K562 (cell line): ENCODE results near the gene WDR18. TPM values are rescaled to one million over a fixed set of nuclear protein-coding genes. Genes with fewer than 3 reads are reported as not detected.

Experiments
- CBX8 ChIP-seq: fragments of 200-600 bp; sonication (generic); IDR thresholded peaks from 2 replicates; pipeline ENCODE4 v1.6.1; 2012; ENCODE audit warnings: borderline replicate concordance, mixed run types, low read depth, mild to moderate bottlenecking, moderate library complexity, mixed read lengths, low read length, control low read depth, inconsistent platforms; ENCODE audit not compliant: poor library complexity, severe bottlenecking; ENCODE audit errors: extremely low read depth
- DPF2 ChIP-seq: fragments of 450-650 bp; IDR thresholded peaks from 2 replicates; pipeline ENCODE4 v1.6.1; 2016
- ETV5 ChIP-seq: sonication (generic); formaldehyde crosslinking; IDR thresholded peaks from 2 replicates; pipeline ENCODE4 v1.4.0; 2020; ENCODE audit warnings: low read depth, mild to moderate bottlenecking, missing genetic modification reagents
- EWSR1 ChIP-seq: fragments of 450-650 bp; IDR thresholded peaks from 2 replicates; pipeline ENCODE4 v1.6.1; 2018; ENCODE audit warnings: borderline replicate concordance, mild to moderate bottlenecking, low read depth, moderate library complexity; ENCODE audit not compliant: partially characterized antibody
- FUS ChIP-seq: fragments of 200-400 bp; formaldehyde crosslinking; optimal IDR thresholded peaks from 2 replicates; pipeline ENCODE3; 2017; ENCODE audit warnings: low read depth, low read length
- NBN ChIP-seq: fragments of 450-650 bp; IDR thresholded peaks from 2 replicates; pipeline ENCODE4 v1.6.1; 2016; ENCODE audit warnings: low read depth, mild to moderate bottlenecking
- NR2F6 ChIP-seq: fragments of 450-650 bp; formaldehyde crosslinking; IDR thresholded peaks from 2 replicates; pipeline ENCODE4 v1.4.0; 2020; ENCODE audit warnings: mild to moderate bottlenecking
- RBM15 ChIP-seq: fragments of 200-400 bp; formaldehyde crosslinking; IDR thresholded peaks from 2 replicates; pipeline ENCODE4 v1.6.1; 2018; ENCODE audit warnings: mild to moderate bottlenecking, low read length, moderate library complexity; ENCODE audit not compliant: insufficient read depth
- SLC30A9 ChIP-seq: fragments of 250-450 bp; sonication (Bioruptor Pico); IDR thresholded peaks from 2 replicates; pipeline ENCODE4 v1.8.0; 2022; ENCODE audit warnings: mild to moderate bottlenecking, moderate library complexity
- SRF ChIP-seq, 2 experiments: fragments of 250-450, 450-650 bp in 1 of 2; sonication (Bioruptor Pico) in 1 of 2; sonication (generic) in 1 of 2; formaldehyde crosslinking; IDR thresholded peaks; 2 replicates each; pipeline versions ENCODE4 v1.5.0 to v1.5.1; 2020 to 2022; ENCODE audit warnings: mild to moderate bottlenecking in 1 of 2, missing genetic modification reagents in 1 of 2
- ZEB2 ChIP-seq: fragments of 450-650 bp; IDR thresholded peaks from 2 replicates; pipeline ENCODE4 v1.6.1; 2016
- ZNF143 ChIP-seq: sonication (generic); formaldehyde crosslinking; IDR thresholded peaks from 2 replicates; pipeline ENCODE4 v1.9.0; 2022; ENCODE audit warnings: mild to moderate bottlenecking, missing genetic modification reagents
- ZNF217 ChIP-seq: sonication (generic); formaldehyde crosslinking; IDR thresholded peaks from 2 replicates; pipeline ENCODE4 v1.8.0; 2022; ENCODE audit warnings: mild to moderate bottlenecking, missing genetic modification reagents
- ZNF431 ChIP-seq: sonication (generic); formaldehyde crosslinking; IDR thresholded peaks from 2 replicates; pipeline ENCODE4 v1.8.0; 2022; ENCODE audit warnings: mild to moderate bottlenecking, missing genetic modification reagents
- ZNF583 ChIP-seq: fragments of 250-450 bp; sonication (Bioruptor Pico); IDR thresholded peaks from 2 replicates; pipeline ENCODE4 v1.4.0; 2020
- polyA plus RNA-seq, 8 experiments: library from polyadenylated mRNA; depleted of rRNA in 4 of 8; stranded (reverse) in 5 of 8; unstranded in 3 of 8; fragments of >200 nt; fragmentation: Nextera tagmentation in 2 of 8; fragmentation: Illumina TruSeq in 1 of 8; extraction: Ambion mirVana in 2 of 8; extraction: Trizol in 1 of 8; gene quantifications; 2 replicates each; pipeline versions ENCODE4 v1.2.1 to v1.2.3, GENCODE V29; 2011 to 2014; ENCODE audit warnings: inconsistent platforms in 1 of 8, missing spikeins in 1 of 8
- total RNA-seq, 7 experiments: library from RNA; depleted of rRNA in 6 of 7; stranded (reverse); fragments of >200 nt in 6 of 7; fragmentation: Illumina TruSeq in 2 of 7; extraction: Trizol in 2 of 7; gene quantifications; 2 replicates each; pipeline versions ENCODE4 v1.2.1 to v1.2.3, GENCODE V29; 2011 to 2021; ENCODE audit warnings: low replicate concordance in 1 of 7
- TF ChIP-seq, protein P1 (sequence below): fragments of 150-350 bp; conservative IDR thresholded peaks from 2 replicates; pipeline ENCODE4 v1.6.1; 2014; ENCODE audit warnings: low read length
- TF ChIP-seq, protein P2 (sequence below): sonication (generic); formaldehyde crosslinking; IDR thresholded peaks from 2 replicates; pipeline ENCODE4 v1.8.1; 2023; ENCODE audit warnings: mild to moderate bottlenecking, missing genetic modification reagents
- TF ChIP-seq, protein P3 (sequence below): fragments of 200-800 bp; sonication (Bioruptor generic); IDR thresholded peaks from 2 replicates; pipeline ENCODE4 v1.6.1; 2017; ENCODE audit warnings: missing genetic modification characterization, missing compliant biosample characterization
- TF ChIP-seq, protein P4 (sequence below): fragments of 450-650 bp; IDR thresholded peaks from 2 replicates; pipeline ENCODE4 v1.6.1; 2017; ENCODE audit warnings: mild to moderate bottlenecking, moderate library complexity

The WDR18 gene
- total and polyA plus RNA-seq, 9 of the 15 experiments (the other 6 are each of a cell fraction or from before 2014, with no cell fraction given), result 0.65 to 181 (median 30.1) TPM

DNA sequence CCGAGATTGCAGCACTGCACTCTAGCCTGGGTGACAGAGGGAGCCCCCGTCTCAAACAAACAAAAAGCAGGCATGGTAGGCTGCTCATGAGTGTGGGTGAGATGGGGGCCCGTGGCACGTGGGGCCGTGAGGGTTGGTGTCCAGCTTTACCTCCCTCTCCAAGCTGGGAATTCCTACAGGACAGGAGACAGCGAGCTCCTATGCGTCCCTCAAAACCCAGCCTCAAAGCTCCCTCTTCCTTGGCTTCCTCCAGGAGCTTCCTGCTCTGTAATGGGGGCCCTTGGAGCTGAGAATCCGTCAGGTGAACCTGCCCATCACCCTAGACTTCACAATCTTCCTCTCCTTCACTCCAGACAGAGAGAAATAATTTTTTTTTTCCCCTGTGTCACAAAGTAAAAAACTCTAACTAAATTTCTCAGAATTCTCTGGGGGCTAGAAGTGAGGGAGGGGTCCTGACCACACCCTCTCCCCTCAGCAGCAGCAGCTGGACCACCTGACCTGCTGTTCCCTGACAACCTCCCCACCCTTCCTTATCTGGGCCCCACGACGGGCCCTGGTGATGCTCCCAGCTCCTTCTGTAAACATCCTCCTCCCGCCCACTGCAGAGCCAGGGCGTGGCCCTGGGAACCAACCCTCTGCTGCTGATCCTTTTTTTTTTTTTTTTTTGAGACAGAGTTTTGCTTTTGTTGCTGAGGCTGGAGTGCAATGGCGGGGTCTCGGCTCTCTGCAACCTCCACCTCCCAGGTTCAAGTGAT, 22.1 kb upstream of the WDR18 start (continued):
- 0 out of 2 replicates have a peak, but pooled peaks have one; percentile 19 for TF ChIP-seq NBN
- TF ChIP-seq ZNF217 (CRISPR knock-in tag), result no peak
- TF ChIP-seq FUS, result no peak
- no peak for TF ChIP-seq ZNF431 (CRISPR knock-in tag)
- no peak for TF ChIP-seq ZNF583 (CRISPR knock-in tag)
- TF ChIP-seq, protein P1, sequence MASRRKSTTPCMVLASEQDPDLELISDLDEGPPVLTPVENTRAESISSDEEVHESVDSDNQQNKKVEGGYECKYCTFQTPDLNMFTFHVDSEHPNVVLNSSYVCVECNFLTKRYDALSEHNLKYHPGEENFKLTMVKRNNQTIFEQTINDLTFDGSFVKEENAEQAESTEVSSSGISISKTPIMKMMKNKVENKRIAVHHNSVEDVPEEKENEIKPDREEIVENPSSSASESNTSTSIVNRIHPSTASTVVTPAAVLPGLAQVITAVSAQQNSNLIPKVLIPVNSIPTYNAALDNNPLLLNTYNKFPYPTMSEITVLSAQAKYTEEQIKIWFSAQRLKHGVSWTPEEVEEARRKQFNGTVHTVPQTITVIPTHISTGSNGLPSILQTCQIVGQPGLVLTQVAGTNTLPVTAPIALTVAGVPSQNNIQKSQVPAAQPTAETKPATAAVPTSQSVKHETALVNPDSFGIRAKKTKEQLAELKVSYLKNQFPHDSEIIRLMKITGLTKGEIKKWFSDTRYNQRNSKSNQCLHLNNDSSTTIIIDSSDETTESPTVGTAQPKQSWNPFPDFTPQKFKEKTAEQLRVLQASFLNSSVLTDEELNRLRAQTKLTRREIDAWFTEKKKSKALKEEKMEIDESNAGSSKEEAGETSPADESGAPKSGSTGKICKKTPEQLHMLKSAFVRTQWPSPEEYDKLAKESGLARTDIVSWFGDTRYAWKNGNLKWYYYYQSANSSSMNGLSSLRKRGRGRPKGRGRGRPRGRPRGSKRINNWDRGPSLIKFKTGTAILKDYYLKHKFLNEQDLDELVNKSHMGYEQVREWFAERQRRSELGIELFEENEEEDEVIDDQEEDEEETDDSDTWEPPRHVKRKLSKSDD, result no peak
- no peak for TF ChIP-seq EWSR1
- TF ChIP-seq, protein P2, sequence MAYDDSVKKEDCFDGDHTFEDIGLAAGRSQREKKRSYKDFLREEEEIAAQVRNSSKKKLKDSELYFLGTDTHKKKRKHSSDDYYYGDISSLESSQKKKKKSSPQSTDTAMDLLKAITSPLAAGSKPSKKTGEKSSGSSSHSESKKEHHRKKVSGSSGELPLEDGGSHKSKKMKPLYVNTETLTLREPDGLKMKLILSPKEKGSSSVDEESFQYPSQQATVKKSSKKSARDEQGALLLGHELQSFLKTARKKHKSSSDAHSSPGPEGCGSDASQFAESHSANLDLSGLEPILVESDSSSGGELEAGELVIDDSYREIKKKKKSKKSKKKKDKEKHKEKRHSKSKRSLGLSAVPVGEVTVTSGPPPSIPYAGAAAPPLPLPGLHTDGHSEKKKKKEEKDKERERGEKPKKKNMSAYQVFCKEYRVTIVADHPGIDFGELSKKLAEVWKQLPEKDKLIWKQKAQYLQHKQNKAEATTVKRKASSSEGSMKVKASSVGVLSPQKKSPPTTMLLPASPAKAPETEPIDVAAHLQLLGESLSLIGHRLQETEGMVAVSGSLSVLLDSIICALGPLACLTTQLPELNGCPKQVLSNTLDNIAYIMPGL (CRISPR knock-in tag), result no peak
- no peak for TF ChIP-seq CBX8
- no peak for TF ChIP-seq ZNF143 (CRISPR knock-in tag)
- peak in 1 of 2 experiments; percentile 43; a peak in 1 of 4 replicates for TF ChIP-seq SRF (CRISPR knock-in tag; IDR thresholded peaks at IDR 0.05)
- peak; percentile 55; the same call in 1 of the 2 replicates for TF ChIP-seq ZEB2
- TF ChIP-seq RBM15, result no peak
- no peak for TF ChIP-seq ETV5 (CRISPR knock-in tag)
- TF ChIP-seq, protein P3, sequence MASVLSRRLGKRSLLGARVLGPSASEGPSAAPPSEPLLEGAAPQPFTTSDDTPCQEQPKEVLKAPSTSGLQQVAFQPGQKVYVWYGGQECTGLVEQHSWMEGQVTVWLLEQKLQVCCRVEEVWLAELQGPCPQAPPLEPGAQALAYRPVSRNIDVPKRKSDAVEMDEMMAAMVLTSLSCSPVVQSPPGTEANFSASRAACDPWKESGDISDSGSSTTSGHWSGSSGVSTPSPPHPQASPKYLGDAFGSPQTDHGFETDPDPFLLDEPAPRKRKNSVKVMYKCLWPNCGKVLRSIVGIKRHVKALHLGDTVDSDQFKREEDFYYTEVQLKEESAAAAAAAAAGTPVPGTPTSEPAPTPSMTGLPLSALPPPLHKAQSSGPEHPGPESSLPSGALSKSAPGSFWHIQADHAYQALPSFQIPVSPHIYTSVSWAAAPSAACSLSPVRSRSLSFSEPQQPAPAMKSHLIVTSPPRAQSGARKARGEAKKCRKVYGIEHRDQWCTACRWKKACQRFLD (CRISPR knock-in tag), result no peak
- TF ChIP-seq NR2F6 (CRISPR knock-in tag), result no peak
- TF ChIP-seq SLC30A9 (CRISPR knock-in tag), result no peak
- TF ChIP-seq DPF2, result peak; percentile 87
- TF ChIP-seq, protein P4, sequence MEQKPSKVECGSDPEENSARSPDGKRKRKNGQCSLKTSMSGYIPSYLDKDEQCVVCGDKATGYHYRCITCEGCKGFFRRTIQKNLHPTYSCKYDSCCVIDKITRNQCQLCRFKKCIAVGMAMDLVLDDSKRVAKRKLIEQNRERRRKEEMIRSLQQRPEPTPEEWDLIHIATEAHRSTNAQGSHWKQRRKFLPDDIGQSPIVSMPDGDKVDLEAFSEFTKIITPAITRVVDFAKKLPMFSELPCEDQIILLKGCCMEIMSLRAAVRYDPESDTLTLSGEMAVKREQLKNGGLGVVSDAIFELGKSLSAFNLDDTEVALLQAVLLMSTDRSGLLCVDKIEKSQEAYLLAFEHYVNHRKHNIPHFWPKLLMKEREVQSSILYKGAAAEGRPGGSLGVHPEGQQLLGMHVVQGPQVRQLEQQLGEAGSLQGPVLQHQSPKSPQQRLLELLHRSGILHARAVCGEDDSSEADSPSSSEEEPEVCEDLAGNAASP, result no peak
